ENCODE measurements around the gene GPR87.

GPR87 gene, protein sequence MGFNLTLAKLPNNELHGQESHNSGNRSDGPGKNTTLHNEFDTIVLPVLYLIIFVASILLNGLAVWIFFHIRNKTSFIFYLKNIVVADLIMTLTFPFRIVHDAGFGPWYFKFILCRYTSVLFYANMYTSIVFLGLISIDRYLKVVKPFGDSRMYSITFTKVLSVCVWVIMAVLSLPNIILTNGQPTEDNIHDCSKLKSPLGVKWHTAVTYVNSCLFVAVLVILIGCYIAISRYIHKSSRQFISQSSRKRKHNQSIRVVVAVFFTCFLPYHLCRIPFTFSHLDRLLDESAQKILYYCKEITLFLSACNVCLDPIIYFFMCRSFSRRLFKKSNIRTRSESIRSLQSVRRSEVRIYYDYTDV

DNA sequence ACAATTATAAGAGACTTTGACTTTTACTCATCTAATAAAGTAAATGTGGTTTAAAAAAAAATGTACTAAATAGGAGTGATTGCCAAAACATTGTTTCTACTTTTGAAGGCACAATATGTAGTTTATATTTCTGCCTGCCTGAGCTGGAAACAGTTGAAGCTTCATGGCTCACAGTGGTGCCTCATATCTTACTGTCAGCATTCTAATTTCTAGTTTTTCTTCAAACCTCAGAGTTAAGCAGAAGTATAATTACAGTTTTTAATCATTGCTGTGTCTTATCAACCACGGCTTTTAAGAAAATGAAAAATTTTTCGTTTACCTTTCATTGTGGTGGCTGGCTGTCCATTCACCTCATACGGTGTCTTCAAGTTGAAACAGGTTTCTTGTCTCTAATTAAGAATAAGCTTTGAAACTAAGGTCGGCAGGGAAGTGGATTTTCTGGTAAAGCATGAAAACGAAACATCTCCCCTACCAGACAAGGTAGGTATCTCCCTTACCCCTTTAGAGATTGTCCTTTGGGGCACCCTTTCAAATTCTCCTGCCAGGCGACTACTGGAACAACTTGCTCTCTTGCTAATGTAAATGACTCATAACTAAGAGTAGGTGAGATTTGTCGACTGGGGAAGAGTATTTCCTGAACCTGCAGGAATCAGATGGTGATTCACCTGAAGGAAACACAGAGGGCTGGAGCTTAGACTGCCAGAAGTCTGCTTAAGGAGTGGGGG lies at the start of gene GPR87:
GPR87 (minus strand) TSS at position 554 of the 725 bp plus-strand sequence. CDS start 16,720 bp downstream, outside the sequence.
- no peak for DNase-seq

GRCh38 chr3:151362751-151363174 lies 46.1 kb upstream of the GPR87 start:
- peak; percentile 76 for DNase-seq

GRCh38 chr3:151357463-151357850 lies 40.8 kb upstream of the GPR87 start:
- no peak for DNase-seq

DNA sequence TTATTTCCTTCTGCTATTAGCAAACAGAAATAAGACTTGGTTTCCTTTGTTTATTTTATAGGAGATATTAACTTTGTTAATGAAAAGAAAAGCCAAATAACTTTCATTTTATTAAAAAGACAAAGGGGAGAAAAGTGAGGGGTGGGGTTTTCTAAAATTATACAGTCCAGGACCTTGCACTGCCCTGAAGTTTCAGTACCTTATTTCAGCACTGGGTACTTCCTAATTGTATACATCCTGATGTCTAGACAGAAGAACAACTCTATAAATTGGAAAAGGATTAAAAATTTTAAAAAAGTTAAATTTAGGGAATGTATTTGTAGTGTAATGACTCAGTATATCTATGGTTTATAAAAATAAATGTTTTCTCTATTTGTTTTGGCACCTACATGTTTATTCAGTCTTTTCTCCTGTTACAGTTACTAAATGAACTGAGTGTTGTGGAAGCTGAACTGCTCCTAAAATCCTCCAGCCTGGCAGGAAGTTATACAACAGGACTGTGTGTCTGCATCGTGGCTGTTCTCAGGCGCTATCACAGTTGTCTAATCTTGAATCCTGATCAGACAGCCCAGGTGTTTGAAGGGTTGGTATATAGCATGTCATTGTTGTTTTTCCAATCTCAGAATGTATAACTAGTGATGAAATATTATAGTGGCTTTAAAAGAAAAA lies 40.3 kb upstream of the GPR87 start:
- DNase-seq = peak; percentile 41

- DNase-seq = no peak
Measured at GRCh38 chr3:151351648-151352047, 35.0 kb upstream of the GPR87 start.

DNA sequence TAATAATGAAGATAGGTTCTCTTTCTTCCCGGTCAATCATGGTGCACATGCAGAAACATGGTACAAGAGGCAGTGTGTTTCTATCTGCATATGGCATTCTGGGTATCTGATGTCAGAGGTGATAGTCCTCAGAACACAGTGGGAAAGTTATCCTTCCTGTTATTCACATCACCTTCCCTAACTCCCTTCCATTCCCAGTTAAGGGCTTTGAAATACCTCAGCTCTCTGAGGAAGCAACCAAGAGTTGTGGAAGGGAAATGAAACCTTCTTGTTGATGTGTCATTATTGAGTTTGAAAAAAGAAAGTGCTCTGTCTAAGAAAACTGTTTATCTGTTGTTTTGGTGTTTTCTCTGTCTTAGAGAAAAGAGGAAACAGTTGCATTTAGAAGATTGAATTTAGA lies 34.6 kb upstream of the GPR87 start:
- peak; percentile 87 for DNase-seq

- peak; percentile 67 for DNase-seq
Measured at GRCh38 chr3:151350656-151351055, 34.0 kb upstream of the GPR87 start.

DNA sequence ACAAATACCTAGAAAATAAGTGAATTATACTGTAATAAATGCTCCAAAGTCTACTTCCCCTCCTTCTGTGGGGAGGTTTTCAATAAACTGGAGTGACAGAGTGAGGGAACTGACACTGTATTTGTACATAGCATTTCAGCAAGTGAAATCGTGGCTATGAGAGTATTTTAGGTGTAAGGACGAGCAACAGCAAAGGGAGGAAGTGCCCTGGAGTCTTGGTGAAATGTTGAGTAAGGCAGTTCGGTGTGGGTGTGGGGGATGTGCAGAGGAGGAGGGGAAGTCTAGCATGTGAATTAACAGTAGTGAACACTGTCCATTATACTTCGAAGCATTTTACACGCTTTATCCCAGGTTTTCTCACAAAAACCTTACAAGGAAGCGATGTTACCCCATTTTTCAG lies 30.8 kb upstream of the GPR87 start:
- peak; percentile 89 for DNase-seq

GRCh38 chr3:151346292-151346691 lies 29.7 kb upstream of the GPR87 start:
- peak; percentile 85 for DNase-seq

DNA sequence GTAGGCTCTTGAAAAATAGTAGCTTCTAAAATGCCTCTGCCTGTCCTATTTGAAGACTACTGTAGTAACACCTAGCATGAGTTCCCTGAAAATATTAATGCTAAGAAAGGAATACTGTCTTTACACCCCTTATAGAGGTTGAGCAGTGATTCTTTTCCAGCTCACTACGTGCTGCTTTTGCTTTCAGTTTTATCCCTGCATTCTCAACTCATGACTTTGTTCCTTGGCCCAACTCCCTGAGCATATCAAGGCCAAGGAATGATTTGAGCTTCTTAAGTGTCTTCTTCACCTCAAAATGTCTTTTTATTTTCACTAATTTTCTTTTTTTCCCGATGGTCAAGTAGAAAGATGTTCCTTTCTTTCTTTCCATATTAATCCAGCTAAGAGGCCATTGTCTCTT lies 29.2 kb upstream of the GPR87 start:
- peak; percentile 64 for DNase-seq

GRCh38 chr3:151331696-151332095 lies 15.1 kb upstream of the GPR87 start:
- DNase-seq = peak; percentile 59

GRCh38 chr3:151330899-151331298 lies 14.3 kb upstream of the GPR87 start:
- DNase-seq = peak; percentile 85

DNA sequence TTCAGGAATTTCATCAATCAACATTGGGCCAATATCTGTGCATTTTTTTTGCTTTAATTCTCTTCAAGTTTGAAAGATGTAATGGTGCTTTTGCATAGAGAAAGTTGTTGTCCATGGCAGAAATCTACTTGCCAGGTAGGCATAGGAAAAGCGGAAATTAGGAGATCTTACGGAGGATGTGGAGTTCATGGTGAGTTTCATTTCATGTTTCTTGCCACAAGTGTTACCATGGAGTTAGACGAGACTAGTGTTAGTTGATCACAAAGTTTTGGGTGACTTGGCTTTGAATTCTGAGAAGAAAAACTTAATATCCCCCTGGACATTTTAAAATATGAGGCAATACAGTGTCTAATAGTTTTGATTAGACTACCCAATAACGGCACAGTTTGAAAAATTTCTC lies 13.8 kb upstream of the GPR87 start:
- peak; percentile 49 for DNase-seq

DNA sequence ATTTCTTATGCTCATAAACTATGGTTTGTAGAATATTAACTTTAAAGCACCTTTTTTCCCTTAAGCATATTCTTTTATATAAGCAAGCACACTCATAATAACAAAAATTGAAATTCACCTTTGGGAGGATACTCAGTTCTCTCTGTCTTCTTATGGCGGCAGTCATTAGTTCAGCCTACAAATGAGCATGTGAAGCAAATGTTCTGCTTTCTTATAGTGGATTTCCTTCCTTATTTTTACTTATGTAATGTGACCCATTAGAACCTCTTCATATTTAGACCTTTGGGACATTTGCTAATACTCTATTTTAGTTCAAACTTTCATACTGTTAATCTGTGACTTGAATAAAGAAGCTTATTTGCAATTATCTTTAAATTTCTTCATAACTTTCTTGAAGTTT lies 12.7 kb upstream of the GPR87 start, which contains the start of gene P2RY13:
P2RY13 (minus strand) TSS at position 187 of the 400 bp plus-strand sequence; CDS start at position 166, 21 bp downstream.
- peak; percentile 74 for DNase-seq

DNA sequence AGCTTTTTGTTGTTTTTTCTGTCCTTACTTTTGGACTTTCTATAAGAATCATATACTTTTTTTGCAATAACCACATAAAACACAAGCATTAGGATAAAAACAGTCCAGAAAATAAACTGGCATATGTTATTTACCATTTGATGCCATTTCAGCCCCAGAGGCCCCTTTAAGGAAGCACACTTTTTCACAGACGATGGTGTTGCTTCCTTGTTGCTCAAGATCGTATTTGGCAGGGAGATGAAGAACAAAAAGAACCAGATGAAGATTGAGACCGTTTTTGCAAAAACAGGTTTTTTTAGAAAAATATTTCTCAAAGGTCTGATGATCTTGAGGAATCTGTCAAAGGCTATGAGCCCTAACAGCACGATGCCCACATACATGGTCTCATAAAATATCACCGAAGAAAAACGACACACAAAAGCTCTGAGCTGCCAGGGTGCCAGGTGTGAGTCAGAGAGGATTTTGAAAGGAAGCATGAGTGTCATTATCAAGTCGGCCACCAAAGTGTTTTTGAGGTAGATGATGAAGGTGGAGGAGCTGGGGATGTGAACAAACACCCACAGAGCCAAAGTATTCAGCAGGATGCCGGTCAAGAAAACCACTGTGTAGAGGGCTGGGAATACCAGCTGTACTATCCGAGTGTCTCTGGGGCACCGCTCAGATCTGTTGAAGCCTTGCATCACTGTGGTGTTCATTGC lies 11.8 kb upstream of the GPR87 start:
- DNase-seq = peak; percentile 50

DNA sequence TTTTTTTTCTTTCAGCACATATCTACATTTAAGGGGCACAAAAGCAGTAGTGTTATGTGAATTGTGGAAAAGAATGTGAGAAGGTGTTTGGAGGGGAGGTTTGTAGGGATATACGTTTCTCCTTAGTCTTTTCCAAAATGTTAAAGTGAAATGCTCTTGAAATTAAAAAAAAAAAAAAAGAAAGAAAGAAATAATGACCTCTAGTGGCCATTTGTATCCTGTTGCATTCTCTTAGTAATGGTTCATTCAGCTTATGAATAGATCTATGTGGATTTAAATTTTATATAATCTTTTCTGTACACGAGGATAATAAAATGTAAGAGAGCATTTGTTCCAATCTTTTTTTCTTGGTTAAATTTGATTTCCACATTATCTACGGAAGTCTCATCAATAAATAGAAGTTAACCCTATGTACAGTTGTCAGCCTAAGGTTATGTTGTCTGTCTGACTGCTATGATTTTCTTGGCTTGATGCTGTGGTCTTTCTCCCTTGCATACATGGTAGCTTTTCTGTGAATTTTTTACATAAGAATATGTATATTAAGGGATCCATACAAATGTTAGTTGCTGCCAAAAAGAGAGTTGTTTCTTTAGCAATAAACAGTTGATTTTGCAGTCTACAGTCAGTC lies 11.1 kb upstream of the GPR87 start:
- peak; percentile 43 for DNase-seq

GRCh38 chr3:151322511-151322910 lies 5.9 kb upstream of the GPR87 start:
- DNase-seq = peak; percentile 18

DNA sequence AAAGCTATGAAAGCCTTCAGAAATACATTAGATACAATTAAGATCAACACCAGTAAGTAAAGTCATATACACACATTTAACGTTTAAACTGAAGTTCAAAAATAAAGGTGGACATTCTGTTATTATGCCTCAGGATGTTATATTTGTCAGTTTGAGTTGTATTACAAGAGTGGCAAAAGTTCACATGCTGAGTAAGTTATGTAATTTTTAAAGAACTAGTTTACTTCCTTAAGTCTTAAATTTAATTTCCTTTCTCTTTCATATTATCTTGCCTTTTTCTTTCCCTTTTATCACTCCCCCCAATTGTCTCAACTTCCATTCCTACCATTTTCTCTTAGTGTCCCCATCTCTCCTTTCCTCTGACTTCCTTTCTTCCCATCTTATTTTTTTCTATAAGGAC lies 4.9 kb upstream of the GPR87 start:
- peak; percentile 60 for DNase-seq

- no peak for DNase-seq
Measured at GRCh38 chr3:151320131-151320530, 3.5 kb upstream of the GPR87 start.

DNA sequence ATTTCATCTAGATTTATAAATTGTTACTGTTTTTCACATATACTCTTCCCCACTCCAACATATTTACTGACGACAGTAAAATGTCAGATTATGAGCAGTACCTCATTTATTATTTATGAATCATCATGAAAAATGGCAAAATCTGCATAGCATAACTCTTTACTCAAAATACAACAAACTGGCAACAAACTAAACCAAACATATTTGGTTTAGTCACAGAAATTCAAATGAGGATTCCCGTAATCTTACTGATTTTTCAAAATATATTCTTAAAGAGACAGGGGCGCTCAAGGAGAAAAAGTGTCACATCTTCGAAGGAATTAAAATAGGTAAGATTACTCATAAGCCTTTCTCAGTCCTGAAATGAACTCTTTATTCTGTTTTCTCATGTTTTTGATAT lies 3.0 kb upstream of the GPR87 start:
- no peak for DNase-seq

GRCh38 chr3:151318991-151319390 lies 2.4 kb upstream of the GPR87 start:
- peak; percentile 86 for DNase-seq

- DNase-seq = no peak
Measured at GRCh38 chr3:151318313-151318712, 1.7 kb upstream of the GPR87 start.
